Measurements from ENCODE around the gene KRTAP10-8.
"Not testable (repeated sequence)": the region's sequence is repeated elsewhere in the genome, so short reads cannot be mapped to it uniquely, and the experiment has no call there.

The KRTAP10-8 gene

DNA sequence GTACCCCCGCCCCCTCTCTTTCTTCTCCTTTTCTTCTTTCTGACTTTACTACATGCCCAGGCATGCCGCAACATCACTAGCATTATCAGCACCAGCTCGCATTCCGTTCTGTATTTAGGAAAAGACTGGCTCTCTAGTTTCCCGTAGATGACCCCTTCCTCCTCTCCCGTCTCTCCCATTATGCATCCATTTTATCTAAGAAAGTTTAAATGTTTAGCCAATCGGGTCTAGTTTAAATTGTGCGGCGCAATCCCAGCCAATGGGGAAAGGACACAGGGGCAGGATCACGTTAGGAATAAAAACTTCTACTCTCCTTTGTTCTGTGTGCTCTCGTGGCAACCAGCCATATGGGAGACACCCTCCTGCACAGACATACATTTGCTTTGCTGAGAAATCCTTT lies 13.8 kb upstream of the KRTAP10-8 start:
- no peak overlapping the region for H3K4me3 ChIP-seq (ENCODE audit: low read depth, low read length)

DNA sequence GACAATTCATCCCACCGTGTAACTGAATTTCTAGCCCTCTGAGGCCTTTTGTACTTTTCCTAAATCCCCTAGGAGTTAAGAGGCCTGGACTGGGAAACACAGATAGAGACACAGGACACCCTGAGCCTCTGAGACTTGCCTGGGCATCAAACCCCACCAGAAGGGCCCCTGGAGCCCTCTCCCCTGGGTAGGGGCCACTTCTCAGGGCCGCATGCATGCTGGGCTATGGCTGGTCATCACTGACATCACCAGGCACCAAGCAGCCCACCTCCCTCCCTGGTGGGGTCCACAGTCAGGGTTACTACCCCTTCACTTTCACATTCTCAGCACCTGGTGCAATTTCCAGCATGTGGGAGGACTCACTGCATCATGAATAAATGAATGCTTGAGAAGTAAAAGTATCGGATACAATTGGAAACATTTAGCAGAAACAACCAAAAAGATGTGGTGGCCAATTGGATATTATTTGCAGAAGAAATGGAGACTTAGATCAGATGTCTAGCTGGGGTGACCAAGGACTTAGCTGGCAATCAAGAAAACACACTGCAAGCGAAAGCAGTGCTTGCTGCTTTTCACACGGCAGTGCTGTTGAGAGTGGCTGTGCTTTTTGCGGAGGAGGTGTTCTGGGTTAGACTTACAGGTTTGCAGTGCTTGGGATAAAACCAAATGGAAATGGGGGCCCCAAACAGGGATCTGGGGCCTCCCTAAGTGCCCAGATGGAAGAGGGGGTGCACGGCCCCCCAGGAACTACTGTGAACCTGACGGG lies 12.4 kb upstream of the KRTAP10-8 start:
- no peak overlapping the region for H3K4me3 ChIP-seq (ENCODE audit: low read depth, low read length)

GRCh38 chr21:44600118-44600978 lies 11.5 kb upstream of the KRTAP10-8 start, which contains the start of gene KRTAP10-7:
Gene KRTAP10-7 (plus strand): TSS chr21:44600597. CDS start chr21:44600622, 25 bp downstream.
- H3K4me3 ChIP-seq (ENCODE audit: low read depth, low read length) = not testable (repeated sequence)

DNA sequence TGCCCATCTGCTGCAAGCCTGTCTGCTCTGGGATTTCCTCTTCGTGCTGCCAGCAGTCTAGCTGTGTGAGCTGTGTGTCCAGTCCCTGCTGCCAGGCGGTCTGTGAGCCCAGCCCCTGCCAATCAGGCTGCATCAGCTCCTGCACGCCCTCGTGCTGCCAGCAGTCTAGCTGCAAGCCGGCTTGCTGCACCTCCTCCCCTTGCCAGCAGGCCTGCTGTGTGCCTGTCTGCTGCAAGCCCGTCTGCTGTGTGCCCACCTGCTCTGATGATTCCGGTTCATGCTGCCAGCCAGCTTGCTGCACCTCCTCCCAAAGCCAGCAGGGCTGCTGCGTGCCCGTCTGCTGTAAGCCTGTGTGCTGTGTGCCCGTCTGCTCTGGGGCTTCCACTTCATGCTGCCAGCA lies 10.8 kb upstream of the KRTAP10-8 start:
- H3K4me3 ChIP-seq (ENCODE audit: low read depth, low read length) = not testable (repeated sequence)

- H3K4me3 ChIP-seq (ENCODE audit: low read depth, low read length) = no peak overlapping the region
Observed at GRCh38 chr21:44601596-44602462, 10.1 kb upstream of the KRTAP10-8 start.

- no peak overlapping the region for H3K4me3 ChIP-seq (ENCODE audit: low read depth, low read length)
Observed at GRCh38 chr21:44602463-44602850, 9.4 kb upstream of the KRTAP10-8 start.

DNA sequence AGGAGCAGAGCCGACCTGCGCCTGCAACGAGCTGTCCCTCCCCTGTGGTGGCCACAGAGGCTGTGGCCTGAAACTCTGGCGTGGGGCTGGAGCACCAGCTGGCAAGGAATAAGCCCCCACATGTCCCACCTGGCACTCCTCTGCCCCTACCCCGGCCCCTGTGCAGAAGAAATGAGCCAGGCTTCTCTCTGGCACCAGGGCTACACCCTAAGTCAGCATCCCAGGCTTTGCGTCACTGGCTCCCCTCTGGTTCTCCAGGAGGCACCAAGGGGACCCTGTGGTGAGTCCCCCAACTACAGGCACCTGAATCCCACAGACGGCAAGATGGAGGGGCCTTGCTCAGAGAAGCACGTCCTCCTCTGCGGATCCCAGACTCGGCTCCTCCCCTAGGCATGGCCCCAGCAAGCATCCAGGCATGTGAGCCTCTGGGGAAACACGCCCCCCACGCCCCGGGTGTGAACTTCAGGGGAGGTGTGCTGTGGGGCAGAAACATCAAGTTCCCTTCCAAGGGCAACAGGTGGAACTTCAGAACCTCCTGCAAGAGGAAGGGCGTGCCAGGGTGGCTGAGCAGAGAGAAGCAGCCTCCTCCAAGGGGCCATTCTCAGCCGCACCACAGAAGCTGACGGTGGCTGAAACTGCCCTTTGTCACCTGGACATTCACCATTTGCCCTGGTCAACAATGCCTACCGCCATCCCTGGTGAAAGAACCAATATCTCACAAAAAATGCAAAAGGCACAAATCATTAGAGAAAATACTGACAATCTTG lies 8.6 kb upstream of the KRTAP10-8 start:
- H3K4me3 ChIP-seq (ENCODE audit: low read depth, low read length) = no peak overlapping the region

- no peak overlapping the region for H3K4me3 ChIP-seq (ENCODE audit: low read depth, low read length)
Observed at GRCh38 chr21:44603911-44604310, 8.0 kb upstream of the KRTAP10-8 start.

DNA sequence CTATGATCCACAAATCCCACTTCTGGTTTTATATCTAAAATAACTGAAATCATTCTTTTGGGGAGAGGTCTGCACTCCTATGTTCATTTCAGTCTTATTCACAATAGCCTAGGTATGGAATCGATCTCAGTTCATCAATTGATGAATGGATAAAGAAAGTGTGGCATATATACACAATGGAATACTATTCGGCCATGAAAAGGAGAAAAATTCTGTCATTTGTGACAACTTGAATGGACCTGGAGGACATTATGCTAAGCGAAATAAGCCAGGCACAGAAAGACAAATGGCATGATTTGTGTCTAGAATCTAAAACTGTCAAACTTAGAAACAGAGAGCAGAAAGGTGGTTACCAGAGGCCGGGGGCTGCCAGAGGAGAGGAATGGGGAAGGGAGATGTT lies 5.4 kb upstream of the KRTAP10-8 start:
- no peak overlapping the region for H3K4me3 ChIP-seq (ENCODE audit: low read depth, low read length)

GRCh38 chr21:44609193-44609592 lies 2.7 kb upstream of the KRTAP10-8 start:
- H3K4me3 ChIP-seq (ENCODE audit: low read depth, low read length) = no peak overlapping the region

DNA sequence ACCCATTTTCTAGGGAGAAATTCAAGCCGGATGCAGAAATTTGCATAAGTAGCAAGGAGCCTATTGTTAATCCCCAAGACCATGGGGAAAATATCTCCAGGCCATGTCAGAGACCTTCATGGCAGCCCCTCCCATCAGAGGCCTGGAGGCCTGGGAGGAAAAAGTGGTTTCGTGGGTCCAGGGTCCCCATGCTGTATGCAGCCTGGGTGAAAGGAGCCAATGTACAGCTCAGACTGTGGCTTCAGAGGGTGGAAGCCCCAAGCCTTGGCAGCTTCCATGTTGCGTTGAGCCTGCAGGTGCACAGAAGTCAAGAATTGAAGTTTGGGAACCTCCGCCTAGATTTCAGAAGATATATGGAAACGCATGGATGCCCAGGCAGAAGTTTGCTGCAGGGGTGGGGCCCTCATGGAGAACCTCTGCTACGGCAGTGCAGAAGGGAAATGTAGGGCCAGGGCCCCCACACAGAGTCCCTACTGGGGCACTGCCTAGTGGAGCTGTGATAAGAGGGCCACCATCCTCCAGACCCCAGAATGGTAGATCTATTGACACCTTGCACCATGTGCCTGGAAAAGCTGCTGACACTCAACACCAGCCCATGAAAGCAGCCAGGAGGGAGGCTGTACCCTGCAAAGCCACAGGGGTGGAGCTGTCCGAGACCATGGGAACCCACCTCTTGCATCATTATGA lies 1.6 kb upstream of the KRTAP10-8 start:
- not testable (repeated sequence) for H3K4me3 ChIP-seq (ENCODE audit: low read depth, low read length)

- H3K4me3 ChIP-seq (ENCODE audit: low read depth, low read length) = no peak overlapping the region
Observed at GRCh38 chr21:44611551-44611950, 328 bp upstream of the KRTAP10-8 start.

- no peak overlapping the region for H3K4me3 ChIP-seq (ENCODE audit: low read depth, low read length)
Observed at GRCh38 chr21:44612669-44613229, 870 bp downstream of the KRTAP10-8 start.

DNA sequence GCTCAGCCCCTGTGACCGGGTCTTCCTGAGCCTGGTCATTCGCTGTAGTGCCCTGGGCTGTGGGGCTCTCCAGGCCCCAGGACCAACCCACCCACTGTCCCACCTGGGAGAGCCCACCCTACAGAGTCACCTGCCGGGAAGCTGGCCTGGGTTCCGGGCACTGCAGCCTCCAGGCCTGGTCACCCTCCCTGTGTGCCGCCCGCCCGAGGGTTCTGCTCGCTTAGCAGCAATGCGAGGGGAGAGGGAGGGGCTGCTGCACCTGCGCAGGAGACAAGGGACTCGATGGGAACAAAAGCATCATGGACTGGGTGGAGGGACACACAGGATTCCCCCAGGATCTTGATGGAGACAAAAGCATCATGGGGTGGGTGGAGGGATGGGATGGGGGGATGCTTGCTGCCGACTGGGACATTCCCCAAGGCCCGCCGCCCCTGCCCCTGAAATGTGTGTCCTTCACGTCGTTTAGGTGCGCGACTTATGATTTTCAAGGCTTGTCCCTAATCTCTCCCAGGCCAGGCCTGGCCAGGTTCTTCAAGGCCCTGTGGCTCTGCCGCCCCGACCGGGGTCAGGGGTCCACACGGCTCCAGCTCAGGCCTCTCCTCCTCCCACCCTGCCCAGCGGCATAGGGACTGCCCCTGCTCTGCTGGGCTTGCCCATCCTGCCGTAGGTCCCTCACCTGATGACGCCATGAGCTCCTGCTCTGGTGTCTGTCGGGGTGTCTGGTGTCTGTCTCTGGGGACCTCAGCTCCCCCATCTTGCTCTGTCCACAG lies 1.7 kb downstream of the KRTAP10-8 start:
- no peak overlapping the region for H3K4me3 ChIP-seq (ENCODE audit: low read depth, low read length)

GRCh38 chr21:44614161-44614631 lies 2.3 kb downstream of the KRTAP10-8 start:
- H3K4me3 ChIP-seq (ENCODE audit: low read depth, low read length) = no peak overlapping the region

DNA sequence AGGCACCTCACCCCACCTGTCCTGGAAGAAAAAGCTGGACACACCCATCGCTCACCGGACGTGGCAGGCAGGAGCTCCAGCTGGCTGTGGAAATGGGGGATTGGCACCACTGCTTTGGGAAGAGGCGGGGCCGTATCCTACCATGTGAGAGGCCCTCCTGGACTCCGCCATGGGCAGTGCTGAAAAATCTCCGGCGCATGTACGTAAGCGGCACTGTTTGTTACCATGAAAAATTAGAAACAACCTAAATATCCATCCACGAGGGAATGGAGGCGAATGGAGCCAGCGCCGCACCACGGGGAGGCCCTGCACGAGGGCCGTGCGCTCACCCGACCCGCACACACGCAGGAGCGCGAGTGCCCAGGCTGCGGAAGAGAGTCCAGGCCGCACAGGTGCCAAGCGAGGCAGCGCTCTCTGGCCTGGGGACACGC lies 3.1 kb downstream of the KRTAP10-8 start:
- H3K4me3 ChIP-seq (ENCODE audit: low read depth, low read length) = no peak overlapping the region

DNA sequence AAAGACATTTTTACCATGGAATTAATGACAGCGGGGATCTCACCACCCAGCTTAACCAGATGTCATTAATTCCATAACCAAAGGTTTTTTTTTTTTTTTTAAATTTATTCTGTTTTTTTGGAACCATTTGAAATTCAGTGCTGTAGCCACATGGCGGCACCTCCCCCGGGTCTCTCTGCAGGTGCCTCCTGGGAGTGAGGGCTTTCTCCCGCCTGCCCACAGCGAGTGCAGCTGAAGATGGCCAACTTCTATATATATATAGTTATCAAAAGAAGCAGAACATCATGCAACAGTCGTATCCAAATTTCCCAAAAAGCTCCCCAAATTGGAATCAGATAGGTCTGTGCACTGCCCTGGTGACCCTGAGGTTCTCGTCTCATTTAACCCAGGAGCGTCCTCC lies 3.6 kb downstream of the KRTAP10-8 start:
- H3K4me3 ChIP-seq (ENCODE audit: low read depth, low read length) = no peak overlapping the region

DNA sequence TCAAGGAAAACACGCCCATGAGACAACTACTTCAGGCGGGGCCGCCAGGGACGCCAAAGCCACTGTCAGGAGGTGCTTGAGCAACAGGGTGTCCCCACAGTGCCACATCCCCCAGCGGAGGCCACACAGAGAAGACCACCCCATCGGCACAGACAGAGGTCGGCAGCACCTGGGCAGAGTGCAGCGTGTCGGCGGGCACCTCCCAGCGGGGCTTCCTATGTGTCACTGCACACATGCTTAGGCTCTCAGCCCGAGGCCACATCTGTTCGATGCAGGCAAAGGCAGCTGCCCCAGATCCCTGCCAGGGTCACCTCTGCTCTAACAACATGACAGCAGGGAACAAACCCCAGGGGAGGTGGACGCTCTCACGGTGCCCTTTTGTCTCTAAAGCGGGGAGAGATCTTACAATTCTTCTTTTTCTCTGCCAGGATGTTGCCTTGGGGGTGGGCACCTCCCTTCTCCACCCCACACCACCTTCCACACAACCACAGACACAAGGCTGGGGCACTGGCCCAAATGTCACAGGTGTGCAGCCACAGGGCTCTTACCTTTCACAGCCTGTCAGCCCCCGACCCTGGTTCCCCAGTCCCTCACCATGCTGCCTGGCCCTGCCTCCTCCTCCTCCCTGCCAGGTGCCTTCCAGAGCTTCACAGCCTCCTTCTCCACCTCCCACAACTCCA lies 4.2 kb downstream of the KRTAP10-8 start:
- no peak overlapping the region for H3K4me3 ChIP-seq (ENCODE audit: low read depth, low read length)
